ENCODE measurements around the gene CREB1. TPM values are rescaled to one million over a fixed set of nuclear protein-coding genes. Genes with fewer than 3 reads are reported as not detected.

The CREB1 gene
- polyA plus RNA-seq, 1 of the 3 experiments (the other 2 are of a cell fraction), result 14.5 TPM

DNA sequence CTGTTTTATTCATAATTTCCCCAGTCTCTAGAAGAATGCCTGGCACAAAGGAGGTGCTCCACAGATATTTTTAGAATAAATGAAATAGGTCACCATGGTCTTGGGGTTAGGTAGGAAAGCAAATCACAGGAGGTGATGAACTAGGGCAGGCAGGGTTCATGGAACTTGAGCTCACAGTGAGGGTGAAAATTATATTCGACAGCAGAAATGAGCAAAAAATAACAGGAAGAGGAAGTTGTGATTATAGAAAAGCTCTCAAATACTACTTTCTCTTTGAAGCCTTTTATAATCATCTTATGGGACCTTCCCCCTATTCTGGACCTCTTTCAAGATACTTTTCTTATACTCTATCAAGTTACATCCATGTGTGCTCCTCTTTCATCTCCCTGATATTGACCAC lies 4.5 kb upstream of the CREB1 start:
- H3K36me3 ChIP-seq (replicated peaks in 1 of 2; ENCODE audit: control insufficient read depth in 1 of 2, insufficient read depth in 2 of 2, low read length in 1 of 2), result no peaks in the 10 kb centered on the region
- no peaks in the 10 kb centered on the region for H4K20me1 ChIP-seq (ENCODE audit: insufficient read depth)
- H3K9me2 ChIP-seq, result no peaks in the 10 kb centered on the region
- TF ChIP-seq, protein P1, sequence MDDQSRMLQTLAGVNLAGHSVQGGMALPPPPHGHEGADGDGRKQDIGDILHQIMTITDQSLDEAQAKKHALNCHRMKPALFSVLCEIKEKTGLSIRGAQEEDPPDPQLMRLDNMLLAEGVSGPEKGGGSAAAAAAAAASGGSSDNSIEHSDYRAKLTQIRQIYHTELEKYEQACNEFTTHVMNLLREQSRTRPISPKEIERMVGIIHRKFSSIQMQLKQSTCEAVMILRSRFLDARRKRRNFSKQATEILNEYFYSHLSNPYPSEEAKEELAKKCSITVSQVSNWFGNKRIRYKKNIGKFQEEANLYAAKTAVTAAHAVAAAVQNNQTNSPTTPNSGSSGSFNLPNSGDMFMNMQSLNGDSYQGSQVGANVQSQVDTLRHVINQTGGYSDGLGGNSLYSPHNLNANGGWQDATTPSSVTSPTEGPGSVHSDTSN (IDR thresholded peaks at IDR 0.05), result no peak
- TF ChIP-seq, protein P2, sequence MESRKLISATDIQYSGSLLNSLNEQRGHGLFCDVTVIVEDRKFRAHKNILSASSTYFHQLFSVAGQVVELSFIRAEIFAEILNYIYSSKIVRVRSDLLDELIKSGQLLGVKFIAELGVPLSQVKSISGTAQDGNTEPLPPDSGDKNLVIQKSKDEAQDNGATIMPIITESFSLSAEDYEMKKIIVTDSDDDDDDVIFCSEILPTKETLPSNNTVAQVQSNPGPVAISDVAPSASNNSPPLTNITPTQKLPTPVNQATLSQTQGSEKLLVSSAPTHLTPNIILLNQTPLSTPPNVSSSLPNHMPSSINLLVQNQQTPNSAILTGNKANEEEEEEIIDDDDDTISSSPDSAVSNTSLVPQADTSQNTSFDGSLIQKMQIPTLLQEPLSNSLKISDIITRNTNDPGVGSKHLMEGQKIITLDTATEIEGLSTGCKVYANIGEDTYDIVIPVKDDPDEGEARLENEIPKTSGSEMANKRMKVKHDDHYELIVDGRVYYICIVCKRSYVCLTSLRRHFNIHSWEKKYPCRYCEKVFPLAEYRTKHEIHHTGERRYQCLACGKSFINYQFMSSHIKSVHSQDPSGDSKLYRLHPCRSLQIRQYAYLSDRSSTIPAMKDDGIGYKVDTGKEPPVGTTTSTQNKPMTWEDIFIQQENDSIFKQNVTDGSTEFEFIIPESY (IDR thresholded peaks at IDR 0.05; ENCODE audit: borderline replicate concordance, low read depth), result no peak
- TF ChIP-seq RXRA (IDR thresholded peaks at IDR 0.05; ENCODE audit: borderline replicate concordance, low read depth) (no peak), FOSL2 (IDR thresholded peaks at IDR 0.05; ENCODE audit: borderline replicate concordance, low read depth) (no peak), GATA2 (CRISPR knock-in tag; IDR thresholded peaks at IDR 0.05) (no peak), RCOR1 (IDR thresholded peaks at IDR 0.05; ENCODE audit: low read length) (no peak), FOXM1 (IDR thresholded peaks at IDR 0.05; ENCODE audit: low read depth) (no peak), EZH2phosphoT487 (IDR thresholded peaks at IDR 0.05; ENCODE audit: borderline replicate concordance, low read depth) (no peak), RFX5 (IDR thresholded peaks at IDR 0.05; ENCODE audit: low read length) (no peak), NRF1 (IDR thresholded peaks at IDR 0.05; ENCODE audit: low read depth, low read length) (no peak), NFIC (IDR thresholded peaks at IDR 0.05; ENCODE audit: borderline replicate concordance) (no peak), ELF1 (IDR thresholded peaks at IDR 0.05) (no peak), POLR2AphosphoS5 (IDR thresholded peaks at IDR 0.05; ENCODE audit: low read depth, low read length) (no peak), SIN3A (IDR thresholded peaks at IDR 0.05; ENCODE audit: borderline replicate concordance, low read depth, low read length) (no peak), SMC3 (IDR thresholded peaks at IDR 0.05; ENCODE audit: low read depth, low read length) (no peak)
- TF ChIP-seq, protein P3, sequence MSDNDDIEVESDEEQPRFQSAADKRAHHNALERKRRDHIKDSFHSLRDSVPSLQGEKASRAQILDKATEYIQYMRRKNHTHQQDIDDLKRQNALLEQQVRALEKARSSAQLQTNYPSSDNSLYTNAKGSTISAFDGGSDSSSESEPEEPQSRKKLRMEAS (IDR thresholded peaks at IDR 0.05; ENCODE audit: low read depth), result no peak
- TF ChIP-seq, protein P4, sequence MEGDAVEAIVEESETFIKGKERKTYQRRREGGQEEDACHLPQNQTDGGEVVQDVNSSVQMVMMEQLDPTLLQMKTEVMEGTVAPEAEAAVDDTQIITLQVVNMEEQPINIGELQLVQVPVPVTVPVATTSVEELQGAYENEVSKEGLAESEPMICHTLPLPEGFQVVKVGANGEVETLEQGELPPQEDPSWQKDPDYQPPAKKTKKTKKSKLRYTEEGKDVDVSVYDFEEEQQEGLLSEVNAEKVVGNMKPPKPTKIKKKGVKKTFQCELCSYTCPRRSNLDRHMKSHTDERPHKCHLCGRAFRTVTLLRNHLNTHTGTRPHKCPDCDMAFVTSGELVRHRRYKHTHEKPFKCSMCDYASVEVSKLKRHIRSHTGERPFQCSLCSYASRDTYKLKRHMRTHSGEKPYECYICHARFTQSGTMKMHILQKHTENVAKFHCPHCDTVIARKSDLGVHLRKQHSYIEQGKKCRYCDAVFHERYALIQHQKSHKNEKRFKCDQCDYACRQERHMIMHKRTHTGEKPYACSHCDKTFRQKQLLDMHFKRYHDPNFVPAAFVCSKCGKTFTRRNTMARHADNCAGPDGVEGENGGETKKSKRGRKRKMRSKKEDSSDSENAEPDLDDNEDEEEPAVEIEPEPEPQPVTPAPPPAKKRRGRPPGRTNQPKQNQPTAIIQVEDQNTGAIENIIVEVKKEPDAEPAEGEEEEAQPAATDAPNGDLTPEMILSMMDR (IDR thresholded peaks at IDR 0.05), result no peak
- no peak overlapping the region for H3K4me3 ChIP-seq (ENCODE audit: low read depth in 2 of 2, low read length in 1 of 2)
- no peak overlapping the region for H3K27ac ChIP-seq (ENCODE audit: low read depth in 2 of 2, low read length in 1 of 2)
- no peaks in the 10 kb centered on the region for H3K9me3 ChIP-seq
- no peak overlapping the region for H3K4me2 ChIP-seq
- H3K27me3 ChIP-seq (ENCODE audit: insufficient read depth), result no peaks in the 10 kb centered on the region
- H3K4me1 ChIP-seq (ENCODE audit: control insufficient read depth in 1 of 2, insufficient read depth in 2 of 2, low read depth in 1 of 2, low read length in 1 of 2), result no peaks in the 10 kb centered on the region; a peak in 1 of 4 replicates
- H3F3A ChIP-seq (replicated peaks; ENCODE audit: insufficient read depth), result no peaks in the 10 kb centered on the region
- no peak for DNase-seq
- H2AFZ ChIP-seq (ENCODE audit: low read depth), result no peak overlapping the region
- ChIA-PET POLR2A (no interaction called here), CTCF (no interaction called here)
- H3K79me2 ChIP-seq (ENCODE audit: insufficient read depth), result peaks cover 17% of the 10 kb centered on the region; the same call in 1 of the 2 replicates
- H3K9ac ChIP-seq, result no peak overlapping the region
- WGBS (ENCODE audit: low lambda C conversion rate), result 92% methylated on average over 1 of the region's 1 CpG

Data from SK-N-SH (cell line).